NCI-H460 (cell line): ENCODE data around the gene DTNA. TPM values are rescaled to one million over a fixed set of nuclear protein-coding genes. Genes with fewer than 3 reads are reported as not detected.
"Not testable (repeated sequence)": the region's sequence is repeated elsewhere in the genome, so short reads cannot be mapped to it uniquely, and the experiment has no call there.

Experiments
- DNase-seq: peaks from one replicate; pipeline ENCODE4 v3.0.0-alpha.2; 2016; ENCODE audit warnings: low read depth; ENCODE audit errors: extremely low read depth
- total RNA-seq: library from RNA; depleted of rRNA; stranded (reverse); fragments of >200 nt; shearing (Covaris generic); gene quantifications from 2 replicates; pipeline ENCODE4 v1.2.3, GENCODE V29; 2014

DTNA gene
- total RNA-seq, 1 experiment from 2014 or later = 6.3 TPM

- DNase-seq = no peak
Measured at GRCh38 chr18:34720220-34720619, 10.1 kb downstream of the DTNA start.

- DNase-seq = no peak
Measured at GRCh38 chr18:34723143-34723542, 13.0 kb downstream of the DTNA start.

DNA sequence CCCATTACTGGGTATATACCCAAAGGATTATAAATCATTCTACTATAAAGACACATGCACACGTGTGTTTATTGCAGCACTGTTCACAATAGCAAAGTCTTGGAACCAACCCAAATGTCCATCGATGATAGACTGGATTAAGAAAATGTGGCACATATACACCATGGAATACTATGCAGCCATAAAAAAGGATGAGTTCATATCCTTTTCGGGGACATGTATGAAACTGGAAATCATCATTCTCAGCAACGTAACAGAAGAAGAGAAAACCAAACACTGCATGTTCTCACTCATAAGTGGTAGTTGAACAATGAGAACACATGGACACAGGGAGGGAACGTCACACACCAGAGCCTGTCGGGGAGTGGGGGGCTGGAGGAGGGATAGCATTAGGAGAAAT lies 15.6 kb downstream of the DTNA start:
- not testable (repeated sequence) for DNase-seq

GRCh38 chr18:34726286-34727004 lies 16.3 kb downstream of the DTNA start:
- DNase-seq = no peak

- DNase-seq = no peak
Measured at GRCh38 chr18:34729264-34729663, 19.2 kb downstream of the DTNA start.

DNA sequence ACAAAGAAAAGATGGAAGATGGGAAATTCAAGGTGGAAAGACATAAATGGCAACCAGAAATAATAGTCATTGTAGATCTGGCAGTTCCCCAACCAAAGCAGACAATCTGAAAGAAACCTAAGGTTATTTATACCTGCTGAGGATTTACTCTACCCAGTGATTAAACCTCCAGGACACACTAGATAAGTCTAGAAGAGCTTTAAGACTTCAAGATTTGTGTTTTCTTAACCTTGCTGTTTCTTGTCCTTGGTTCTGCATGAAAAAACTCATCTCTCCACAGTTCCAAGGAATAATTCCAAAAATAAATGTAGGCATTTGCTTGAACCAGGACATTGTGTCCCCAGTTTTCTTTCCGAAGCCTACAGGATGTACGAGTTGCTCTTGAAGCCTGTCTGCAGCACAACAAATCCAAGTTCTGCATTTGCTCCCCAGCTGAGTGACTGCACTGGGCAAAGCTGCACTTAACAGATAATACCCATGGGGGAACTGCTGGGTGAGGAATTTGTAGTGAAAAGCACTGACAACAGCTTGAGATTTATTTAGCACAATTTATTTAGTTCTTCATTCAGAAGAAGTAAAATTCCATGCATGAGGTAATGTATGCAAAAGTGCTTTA lies 19.8 kb downstream of the DTNA start:
- DNase-seq = no peak

- DNase-seq = no peak
Measured at GRCh38 chr18:34730774-34731173, 20.7 kb downstream of the DTNA start.

- no peak for DNase-seq
Measured at GRCh38 chr18:34734056-34734455, 24.0 kb downstream of the DTNA start.

DNA sequence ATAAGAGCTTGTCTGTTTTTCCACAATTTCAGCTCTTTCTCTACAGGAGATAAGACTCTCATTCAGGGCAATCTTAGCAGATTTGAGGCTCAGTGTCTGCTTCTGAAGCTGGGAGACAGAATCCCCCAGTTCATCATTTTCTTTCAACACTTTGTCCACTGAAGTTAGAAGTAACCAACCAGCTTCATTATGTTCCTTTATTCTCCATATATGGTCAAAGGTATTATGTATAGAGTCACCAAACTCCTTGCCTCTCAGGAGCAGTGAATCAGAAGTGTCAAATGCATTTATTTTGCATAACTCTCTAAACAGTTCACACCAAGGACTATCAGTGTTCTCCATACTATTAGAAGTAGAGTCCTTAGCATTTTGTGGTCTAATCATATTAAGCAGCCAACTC lies 24.4 kb downstream of the DTNA start:
- DNase-seq = not testable (repeated sequence)

- no peak for DNase-seq
Measured at GRCh38 chr18:34738175-34738894, 28.2 kb downstream of the DTNA start.

GRCh38 chr18:34740101-34740500 lies 30.0 kb downstream of the DTNA start:
- DNase-seq = no peak

DNA sequence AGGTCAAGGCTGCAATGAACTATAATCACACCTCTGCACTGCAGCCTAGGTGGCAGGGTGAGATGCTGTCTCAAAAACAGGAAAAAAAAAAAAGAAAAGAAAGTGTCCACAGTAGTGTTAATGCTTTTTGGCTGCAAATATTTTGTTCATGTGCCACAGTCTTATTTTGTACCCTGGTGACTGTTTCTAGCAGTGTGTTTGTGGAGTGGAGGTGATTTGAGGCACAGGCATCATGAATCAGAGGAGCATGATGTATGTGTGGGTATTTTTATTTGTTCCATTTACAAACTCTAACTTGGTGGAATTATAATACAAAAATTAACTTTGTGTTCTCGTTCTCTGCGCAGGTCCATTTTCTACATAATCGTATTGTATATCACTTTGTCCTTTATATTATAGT lies 30.6 kb downstream of the DTNA start:
- no peak for DNase-seq

DNA sequence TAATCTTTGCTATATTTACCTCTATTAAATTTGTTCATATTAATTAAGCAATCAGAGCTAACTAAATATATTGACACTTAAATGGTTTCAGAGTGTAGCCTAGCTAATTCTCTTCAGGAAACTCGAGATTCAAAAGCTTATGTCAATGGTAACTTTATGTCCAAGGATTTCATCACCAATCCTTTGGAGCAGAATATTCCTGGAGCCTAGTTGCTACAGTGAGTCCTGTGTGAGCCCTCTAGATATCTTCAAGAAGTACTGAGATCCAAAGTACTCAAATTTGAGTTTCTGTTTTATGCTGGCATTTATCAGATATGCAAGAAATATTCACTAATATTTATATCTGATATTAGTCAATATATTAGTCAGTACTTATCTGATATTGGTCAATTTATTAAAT lies 31.3 kb downstream of the DTNA start:
- DNase-seq = no peak

GRCh38 chr18:34742891-34743341 lies 32.8 kb downstream of the DTNA start:
- DNase-seq = no peak

- DNase-seq = no peak
Measured at GRCh38 chr18:34744569-34744968, 34.5 kb downstream of the DTNA start.

DNA sequence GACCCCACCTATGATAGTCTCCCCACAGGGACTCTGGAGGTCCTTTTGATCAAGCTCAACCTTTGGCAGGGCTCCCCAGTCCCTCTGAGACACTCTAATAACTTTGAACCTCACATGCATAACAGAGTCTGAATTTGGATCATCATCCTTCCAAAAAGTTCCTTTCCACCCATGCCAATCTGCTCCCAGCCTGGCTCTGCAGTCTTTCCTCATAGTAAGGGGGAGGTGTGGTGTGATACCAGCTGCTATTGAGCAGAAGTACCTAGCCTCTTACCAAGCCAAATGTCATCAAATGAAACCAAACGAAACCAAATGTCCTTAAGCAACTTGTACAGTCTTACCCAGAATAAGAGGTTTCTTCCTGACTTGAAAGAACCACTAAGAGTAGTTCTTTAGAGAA lies 36.5 kb downstream of the DTNA start:
- DNase-seq = no peak

DNA sequence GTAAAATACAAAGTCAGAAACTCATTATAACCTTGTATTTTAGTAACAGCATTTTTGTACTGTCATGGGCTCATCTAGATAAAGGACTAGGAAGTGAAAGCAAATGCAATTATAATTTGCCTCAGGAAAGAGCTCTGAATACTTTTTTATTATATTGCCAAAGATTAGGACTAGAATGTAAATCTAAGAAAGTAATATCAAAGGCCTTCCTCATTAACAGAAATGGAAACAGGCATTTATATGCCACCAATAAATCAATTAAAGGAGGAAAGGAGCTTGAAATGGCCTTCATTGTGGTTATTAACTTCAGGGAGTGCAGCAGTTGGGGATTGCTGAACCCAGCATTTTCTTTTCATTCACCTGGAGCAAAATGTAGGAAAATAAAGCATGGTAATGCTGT lies 39.6 kb downstream of the DTNA start:
- no peak for DNase-seq

GRCh38 chr18:34752056-34752455 lies 42.0 kb downstream of the DTNA start:
- no peak for DNase-seq

DNA sequence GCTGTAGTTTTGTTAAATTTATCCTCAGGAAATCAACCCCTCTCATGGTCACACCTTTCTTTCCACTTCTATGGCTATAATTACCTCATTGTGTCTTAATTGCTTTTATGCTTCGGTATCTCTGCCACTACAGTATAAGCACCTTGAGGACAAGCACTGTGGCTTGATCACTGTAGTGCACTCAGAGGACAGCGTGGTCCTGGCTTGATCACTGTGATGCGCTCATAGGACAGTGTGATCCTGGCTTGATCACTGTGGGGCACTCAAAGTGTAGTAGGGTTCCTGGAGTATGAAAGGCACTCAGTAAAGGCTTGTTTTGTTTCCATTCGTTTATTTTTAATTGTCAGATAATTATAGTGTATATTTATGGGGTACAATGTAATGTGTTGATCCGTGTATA lies 44.2 kb downstream of the DTNA start:
- no peak for DNase-seq

DNA sequence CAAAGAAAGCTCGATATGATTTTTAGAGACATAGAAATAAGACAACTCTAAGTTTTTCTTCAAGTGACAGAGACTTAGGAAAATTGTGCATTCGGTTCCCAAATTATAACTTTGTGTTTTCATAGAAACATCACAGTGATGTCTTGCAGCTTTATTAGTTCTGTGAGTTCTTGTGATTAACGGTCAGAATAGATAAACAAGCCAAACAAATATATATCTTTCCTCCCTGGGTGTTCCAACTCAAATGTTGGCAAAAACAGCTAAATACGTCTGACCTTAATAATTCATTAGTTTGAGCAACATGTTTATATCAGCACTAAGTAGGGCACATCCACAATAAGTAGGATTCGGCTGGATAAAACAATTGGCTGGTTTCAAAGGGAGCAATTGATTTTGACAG lies 47.6 kb downstream of the DTNA start:
- DNase-seq = no peak

DNA sequence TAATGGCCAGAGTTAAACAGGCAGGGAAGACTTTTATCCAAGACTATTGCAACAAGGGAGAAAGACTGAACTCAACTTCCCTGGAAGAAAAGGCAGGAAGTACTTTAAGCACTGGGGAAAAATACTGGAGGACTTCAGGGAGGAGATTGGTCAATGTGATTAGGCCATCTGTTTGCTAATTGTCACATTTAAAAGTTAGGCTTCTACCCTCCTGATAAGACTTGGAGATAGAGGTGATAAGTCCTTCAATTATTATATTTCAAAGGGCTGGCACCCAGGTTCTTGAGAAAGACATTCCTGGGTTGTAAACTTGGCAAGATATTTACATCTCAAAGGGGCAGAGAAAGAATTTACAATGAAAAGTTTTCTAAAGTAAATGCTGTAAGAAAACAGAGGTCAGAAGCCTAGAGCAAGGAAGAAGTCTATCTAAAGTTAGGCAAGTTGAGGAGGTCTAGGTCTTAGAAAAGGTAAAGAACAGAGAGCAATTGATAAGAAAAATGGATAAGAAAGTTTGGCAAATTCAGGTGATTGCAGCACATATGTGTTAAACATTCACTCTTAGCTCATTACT lies 48.4 kb downstream of the DTNA start:
- DNase-seq = no peak

DNA sequence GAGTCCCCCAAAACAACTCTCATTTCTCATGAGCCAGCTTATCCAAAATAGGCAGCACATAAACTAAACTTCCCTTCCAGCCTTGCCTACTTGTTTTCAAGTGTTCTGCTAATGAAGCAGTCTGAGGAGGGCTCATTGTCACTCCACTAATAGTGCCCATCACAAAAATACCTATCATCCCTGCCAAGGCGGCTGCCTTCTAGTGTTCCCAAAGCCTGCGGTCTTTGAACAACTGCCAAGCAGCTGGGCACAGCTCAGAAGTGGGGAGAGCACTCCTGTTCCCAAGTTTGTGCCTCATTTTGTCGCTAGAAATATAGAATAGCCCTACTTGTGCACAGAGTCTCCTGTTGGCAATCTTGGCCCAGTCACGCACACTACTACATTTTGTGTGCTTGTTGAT lies 50.3 kb downstream of the DTNA start:
- no peak for DNase-seq
